HEK293T (cell line): ENCODE measurements around the gene ANKRD63.

Experiments used
- ELF4 ChIP-seq: fragments of 450-650 bp; IDR thresholded peaks from 2 replicates; pipeline ENCODE4 v1.6.1; 2017; ENCODE audit warnings: antibody characterized with exemption
- FOXA1 ChIP-seq: fragments of 450-650 bp; IDR thresholded peaks from 2 replicates; pipeline ENCODE4 v1.6.1; 2016; ENCODE audit warnings: mild to moderate bottlenecking
- FOXK2 ChIP-seq: fragments of 450-650 bp; IDR thresholded peaks from 2 replicates; pipeline ENCODE4 v1.6.1; 2016; ENCODE audit warnings: mild to moderate bottlenecking
- LEF1 ChIP-seq: fragments of 450-650 bp; IDR thresholded peaks from 2 replicates; pipeline ENCODE4 v1.6.1; 2017; ENCODE audit warnings: mild to moderate bottlenecking, borderline replicate concordance
- SP1 ChIP-seq: fragments of 450-650 bp; IDR thresholded peaks from 2 replicates; pipeline ENCODE4 v1.6.1; 2017
- SUZ12 ChIP-seq: fragments of 450-650 bp; IDR thresholded peaks from 2 replicates; pipeline ENCODE4 v1.6.1; 2016; ENCODE audit warnings: mild to moderate bottlenecking
- TARDBP ChIP-seq: fragments of 450-650 bp; IDR thresholded peaks from 2 replicates; pipeline ENCODE4 v1.6.1; 2016
- TF ChIP-seq, protein P1 (sequence below): fragments of 450-650 bp; IDR thresholded peaks from 2 replicates; pipeline ENCODE4 v1.6.1; 2016

DNA sequence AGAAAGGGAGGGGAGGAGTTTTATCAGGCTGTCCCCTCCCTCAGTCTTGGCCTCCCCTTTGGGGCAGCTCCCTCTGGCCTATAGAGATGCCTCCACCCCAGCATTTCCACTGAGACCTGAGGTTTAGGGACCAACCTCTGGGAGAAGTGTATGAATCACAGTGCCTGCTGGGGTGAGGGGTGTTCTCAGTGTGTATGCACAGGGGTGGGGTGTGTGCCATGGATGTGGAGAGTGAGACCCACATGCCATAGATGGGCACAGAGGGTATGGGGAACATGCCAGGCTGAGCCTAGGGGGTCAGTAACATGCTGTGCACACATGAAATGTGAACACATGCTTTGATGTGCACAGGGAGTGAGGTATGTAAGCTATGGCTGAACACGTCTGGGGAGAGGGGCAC lies 12.4 kb upstream of the ANKRD63 start:
- TF ChIP-seq ELF4 (no peak), LEF1 (no peak), SP1 (no peak), FOXA1 (no peak), TARDBP (no peak), SUZ12 (no peak), FOXK2 (no peak)
- TF ChIP-seq, protein P1, sequence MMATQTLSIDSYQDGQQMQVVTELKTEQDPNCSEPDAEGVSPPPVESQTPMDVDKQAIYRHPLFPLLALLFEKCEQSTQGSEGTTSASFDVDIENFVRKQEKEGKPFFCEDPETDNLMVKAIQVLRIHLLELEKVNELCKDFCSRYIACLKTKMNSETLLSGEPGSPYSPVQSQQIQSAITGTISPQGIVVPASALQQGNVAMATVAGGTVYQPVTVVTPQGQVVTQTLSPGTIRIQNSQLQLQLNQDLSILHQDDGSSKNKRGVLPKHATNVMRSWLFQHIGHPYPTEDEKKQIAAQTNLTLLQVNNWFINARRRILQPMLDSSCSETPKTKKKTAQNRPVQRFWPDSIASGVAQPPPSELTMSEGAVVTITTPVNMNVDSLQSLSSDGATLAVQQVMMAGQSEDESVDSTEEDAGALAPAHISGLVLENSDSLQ = no peak
